ENCODE results near the gene PCK1. TPM values are rescaled to one million over a fixed set of nuclear protein-coding genes. Genes with fewer than 3 reads are reported as not detected.

Gene PCK1
- total RNA-seq, 1 experiment from 2014 or later: not detected

DNA sequence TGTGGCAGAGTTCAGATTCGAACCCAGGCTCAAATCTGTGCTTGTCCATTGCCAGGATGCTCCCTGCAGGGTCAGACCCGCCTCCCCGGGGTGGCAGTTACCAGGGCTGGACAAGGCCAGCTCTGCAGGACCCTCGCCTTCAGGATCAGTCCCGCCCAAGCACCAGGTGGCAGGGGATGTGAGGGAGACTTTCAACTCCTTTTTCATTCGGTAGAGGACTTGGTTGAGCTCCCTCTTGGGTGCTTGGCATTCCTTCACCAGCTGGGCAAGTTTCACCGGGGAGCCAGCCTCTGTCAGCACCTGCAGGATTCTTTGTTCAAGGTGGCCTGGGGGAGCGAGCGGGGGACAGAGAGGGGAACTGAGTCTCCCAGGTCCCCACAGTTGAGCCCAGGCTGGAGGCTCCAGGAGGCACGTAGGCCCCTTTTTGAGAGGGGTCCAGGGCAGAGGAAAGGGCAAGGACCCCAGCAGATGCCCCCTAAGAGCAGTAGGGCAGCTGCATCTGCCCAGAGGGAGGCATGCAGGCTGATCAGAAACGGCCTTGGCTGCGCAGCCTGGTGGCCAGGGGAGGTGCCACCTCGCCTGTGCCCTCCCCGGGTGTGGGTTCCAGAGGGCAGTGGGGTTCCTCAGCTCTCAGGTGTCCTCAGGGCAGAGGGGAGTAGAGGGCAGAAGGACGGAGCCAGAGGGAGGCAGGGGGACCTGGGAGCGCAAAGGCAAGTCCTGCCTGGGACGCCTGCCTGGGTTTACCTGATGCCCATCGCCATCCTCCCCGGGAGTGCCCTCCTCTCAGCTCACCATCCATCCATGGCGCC is 55.4 kb downstream of the PCK1 start:
- no peaks in the 10 kb centered on the region for H4K20me1 ChIP-seq (ENCODE audit: low read length)
- H3K27me3 ChIP-seq (ENCODE audit: low read length): no peaks in the 10 kb centered on the region
- H3K27ac ChIP-seq (ENCODE audit: low read length): no peak overlapping the region
- DNase-seq: no peak
- H3K79me2 ChIP-seq (ENCODE audit: low read length): no peaks in the 10 kb centered on the region
- no peaks in the 10 kb centered on the region for H3K9me3 ChIP-seq (ENCODE audit: low read length)
- H3K36me3 ChIP-seq (ENCODE audit: low read depth, low read length): no peaks in the 10 kb centered on the region
- POLR2A ChIA-PET (ENCODE audit: unreplicated experiment): no interaction called here
- H2AFZ ChIP-seq (ENCODE audit: low read length): no peak overlapping the region
- H3K4me3 ChIP-seq (ENCODE audit: low read length): no peak overlapping the region
- TF ChIP-seq, protein P1, sequence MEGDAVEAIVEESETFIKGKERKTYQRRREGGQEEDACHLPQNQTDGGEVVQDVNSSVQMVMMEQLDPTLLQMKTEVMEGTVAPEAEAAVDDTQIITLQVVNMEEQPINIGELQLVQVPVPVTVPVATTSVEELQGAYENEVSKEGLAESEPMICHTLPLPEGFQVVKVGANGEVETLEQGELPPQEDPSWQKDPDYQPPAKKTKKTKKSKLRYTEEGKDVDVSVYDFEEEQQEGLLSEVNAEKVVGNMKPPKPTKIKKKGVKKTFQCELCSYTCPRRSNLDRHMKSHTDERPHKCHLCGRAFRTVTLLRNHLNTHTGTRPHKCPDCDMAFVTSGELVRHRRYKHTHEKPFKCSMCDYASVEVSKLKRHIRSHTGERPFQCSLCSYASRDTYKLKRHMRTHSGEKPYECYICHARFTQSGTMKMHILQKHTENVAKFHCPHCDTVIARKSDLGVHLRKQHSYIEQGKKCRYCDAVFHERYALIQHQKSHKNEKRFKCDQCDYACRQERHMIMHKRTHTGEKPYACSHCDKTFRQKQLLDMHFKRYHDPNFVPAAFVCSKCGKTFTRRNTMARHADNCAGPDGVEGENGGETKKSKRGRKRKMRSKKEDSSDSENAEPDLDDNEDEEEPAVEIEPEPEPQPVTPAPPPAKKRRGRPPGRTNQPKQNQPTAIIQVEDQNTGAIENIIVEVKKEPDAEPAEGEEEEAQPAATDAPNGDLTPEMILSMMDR (conservative IDR thresholded peaks at IDR 0.05; ENCODE audit: low read depth, low read length): no peak
- no peak for TF ChIP-seq EZH2phosphoT487 (IDR thresholded peaks at IDR 0.05; ENCODE audit: borderline replicate concordance, low read length)
- TF ChIP-seq EZH2 (IDR thresholded peaks at IDR 0.05; ENCODE audit: low read length, unreplicated experiment): no peak
- H3K4me1 ChIP-seq (ENCODE audit: insufficient read depth, low read length): peaks cover 32% of the 10 kb centered on the region
- ATAC-seq: no peak
- no peaks in the 10 kb centered on the region for H3K9me2 ChIP-seq (replicated peaks; ENCODE audit: low read length)
- intact Hi-C loops (cut with micrococcal nuclease): loop anchor here (10.0 kb wide), 1 partner anchor 378 kb away; no protein-coding TSS in a partner anchor
- no peak overlapping the region for H3K4me2 ChIP-seq (ENCODE audit: low read length)
- H3K9ac ChIP-seq (ENCODE audit: low read length): no peak overlapping the region
- BruUV-seq (replicated peaks): no TSS peak
- H3F3A ChIP-seq (ENCODE audit: low read length, unreplicated experiment): no peaks in the 10 kb centered on the region
- CTCF ChIA-PET: no interaction called here

DNA sequence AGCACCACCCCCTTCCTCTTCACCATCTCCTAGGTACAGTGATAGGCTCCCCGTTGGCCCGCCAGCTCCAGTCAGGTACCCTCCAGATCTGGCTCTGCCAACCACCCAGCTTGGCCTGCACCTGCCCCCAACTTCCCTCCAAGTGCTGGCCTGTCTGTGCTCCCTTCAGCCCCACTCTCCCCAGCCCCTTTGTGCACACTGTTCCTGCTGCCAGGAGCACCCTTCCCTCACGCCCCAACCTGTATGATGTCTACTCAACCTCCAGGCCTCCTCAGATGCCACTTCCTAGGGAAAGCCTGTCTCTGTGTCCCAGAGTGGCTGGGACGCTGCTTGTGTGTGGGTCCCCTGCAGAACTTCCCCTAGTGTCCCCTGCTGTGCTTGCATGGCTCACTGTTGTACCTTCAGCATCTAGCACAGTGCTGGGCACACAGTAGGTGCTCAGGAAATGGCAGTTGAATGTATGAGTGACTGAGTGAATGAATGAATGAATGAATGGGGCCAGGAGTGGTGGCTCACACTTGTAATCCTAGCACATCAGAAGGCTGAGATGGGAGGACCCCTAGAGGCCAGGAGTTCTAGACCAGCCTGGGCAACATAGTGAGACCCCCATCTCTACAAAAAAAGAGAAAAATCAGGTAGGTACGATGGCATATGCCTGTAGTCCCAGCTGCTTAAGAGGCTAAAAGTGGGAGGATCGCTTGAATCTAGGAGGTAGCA is 56.3 kb downstream of the PCK1 start:
- ATAC-seq (no peak), DNase-seq (no peak)
- no peaks in the 10 kb centered on the region for H3K36me3 ChIP-seq (ENCODE audit: low read depth, low read length)
- H4K20me1 ChIP-seq (ENCODE audit: low read length): no peaks in the 10 kb centered on the region
- ChIA-PET CTCF (interaction anchor here (1.2 kb wide), 1 partner anchor 17 kb away, joined by 3 read pairs; no protein-coding TSS in a partner anchor), POLR2A (ENCODE audit: unreplicated experiment) (no interaction called here)
- intact Hi-C loops (cut with micrococcal nuclease): loop anchor here (10.0 kb wide), 1 partner anchor 378 kb away; no protein-coding TSS in a partner anchor
- H3K4me3 ChIP-seq (ENCODE audit: low read length): no peak overlapping the region
- H3K9me2 ChIP-seq (replicated peaks; ENCODE audit: low read length): no peaks in the 10 kb centered on the region
- H3K4me1 ChIP-seq (ENCODE audit: insufficient read depth, low read length): peaks cover 41% of the 10 kb centered on the region
- H3K9ac ChIP-seq (ENCODE audit: low read length): no peak overlapping the region
- H3K79me2 ChIP-seq (ENCODE audit: low read length): no peaks in the 10 kb centered on the region
- H3K27ac ChIP-seq (ENCODE audit: low read length): peak overlapping the region; percentile 45
- TF ChIP-seq EZH2phosphoT487 (IDR thresholded peaks at IDR 0.05; ENCODE audit: borderline replicate concordance, low read length) (no peak), EZH2 (IDR thresholded peaks at IDR 0.05; ENCODE audit: low read length, unreplicated experiment) (no peak)
- no peaks in the 10 kb centered on the region for H3F3A ChIP-seq (ENCODE audit: low read length, unreplicated experiment)
- peak overlapping the region; percentile 66 for H3K4me2 ChIP-seq (ENCODE audit: low read length)
- no peak overlapping the region for H2AFZ ChIP-seq (ENCODE audit: low read length)
- no peaks in the 10 kb centered on the region for H3K9me3 ChIP-seq (ENCODE audit: low read length)
- no TSS peak for BruUV-seq (replicated peaks)
- no peaks in the 10 kb centered on the region for H3K27me3 ChIP-seq (ENCODE audit: low read length)

Other genes starting within 250 kb of the PCK1 start
- not detected in 2 replicates for gene SPO11, start 231.3 kb upstream of the PCK1 start, total RNA-seq (2014; rRNA removed)
- gene RAE1, start 209.9 kb upstream of the PCK1 start, total RNA-seq (2014; rRNA removed): 99.8 and 183 TPM in 2 replicates
- 56.5 and 59.3 TPM in 2 replicates for gene RBM38, start 169.7 kb upstream of the PCK1 start, total RNA-seq (2014; rRNA removed)
- not detected in 2 replicates for gene CTCFL, start 36.0 kb upstream of the PCK1 start, total RNA-seq (2014; rRNA removed)
- gene ZBP1, start 59.3 kb downstream of the PCK1 start, total RNA-seq (2014; rRNA removed): 0.12 TPM in 1 of 2 replicates, not detected in the other
- 21.9 and 29.3 TPM in 2 replicates for gene PMEPA1, start 148.9 kb downstream of the PCK1 start, total RNA-seq (2014; rRNA removed)